ENCODE measurements around the gene MAOA.

- TF ChIP-seq CTCF (IDR thresholded peaks at IDR 0.05; ENCODE audit: low read depth, low read length) (no peak), MYC (IDR thresholded peaks at IDR 0.05; ENCODE audit: low read depth, low read length) (no peak), POLR2A (IDR thresholded peaks at IDR 0.05; ENCODE audit: extremely low read depth, insufficient read length) (no peak)
These were observed 94.2 kb downstream of the MAOA start for GRCh38 chrX:43750248-43750676.

Measured in NB4 (cell line).